HG02798 (cell line): ENCODE results near the gene KDSR.

Source experiments
- ATAC-seq: cut with Tn5 transposase; IDR thresholded peaks from one replicate; pipeline ENCODE4 v1.9.1; 2021; ENCODE audit warnings: mild to moderate bottlenecking; ENCODE audit not compliant: unreplicated experiment, poor library complexity

KDSR gene

DNA sequence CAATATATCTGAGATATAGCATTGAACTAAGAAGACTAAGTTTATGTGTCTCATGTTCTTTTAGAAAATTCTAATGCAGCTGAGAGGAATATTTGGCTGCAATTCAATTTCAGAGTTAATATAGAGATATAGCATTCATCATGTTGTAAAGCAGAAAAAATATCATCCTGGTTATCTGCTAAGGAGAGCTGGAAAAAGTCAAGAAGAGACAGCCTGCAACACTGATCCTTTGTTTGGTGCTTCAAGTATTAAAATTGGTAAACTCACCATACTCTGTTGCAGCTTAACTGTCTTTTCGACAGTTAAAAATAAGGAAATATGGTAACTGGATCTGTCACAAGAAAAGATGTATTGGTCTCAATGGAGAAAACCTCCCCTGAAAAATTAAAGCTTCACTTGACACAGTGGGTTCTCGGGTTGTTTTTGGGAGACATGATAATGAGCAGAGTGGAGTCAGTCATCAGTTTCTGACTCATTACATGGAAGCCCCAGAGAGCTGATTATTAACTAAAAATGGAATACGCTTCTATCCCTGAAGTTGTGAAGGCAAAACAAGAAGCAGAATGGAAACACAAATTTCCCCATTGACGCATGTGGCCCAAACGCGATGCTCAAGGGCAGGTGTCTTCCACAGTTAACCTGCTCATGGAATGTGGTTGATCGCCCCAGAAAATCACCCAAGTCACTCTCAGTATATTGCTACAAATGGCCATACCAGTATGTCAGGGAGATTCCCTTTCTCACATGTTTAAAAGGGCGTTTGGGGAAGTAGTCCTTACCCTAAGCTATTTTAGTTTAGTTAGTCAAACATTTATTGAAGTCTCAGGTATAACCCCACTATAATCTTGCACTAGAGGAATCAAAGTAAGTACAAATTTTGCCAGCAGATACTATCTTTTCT lies 55.6 kb downstream of the KDSR start:
- peak; percentile 64 for ATAC-seq

DNA sequence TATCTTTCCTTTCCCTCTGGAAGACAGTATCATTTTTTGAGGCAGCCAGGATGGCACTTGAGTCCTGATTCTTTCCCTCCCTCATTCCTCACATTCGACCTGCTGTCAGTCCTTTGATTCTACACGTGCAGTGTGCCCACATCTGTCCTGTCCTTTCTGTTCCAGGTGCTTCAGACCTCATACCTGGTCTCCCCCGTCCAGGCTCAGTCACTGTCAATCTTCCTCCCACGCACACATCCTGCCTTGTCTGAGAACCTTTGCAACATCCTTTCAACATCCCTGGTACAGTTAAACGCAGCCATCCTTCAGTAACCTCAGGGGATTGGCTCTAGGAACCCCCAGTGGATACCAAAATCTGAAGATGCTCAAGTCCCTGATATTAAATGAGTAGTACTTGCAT lies 57.6 kb downstream of the KDSR start:
- no peak for ATAC-seq

DNA sequence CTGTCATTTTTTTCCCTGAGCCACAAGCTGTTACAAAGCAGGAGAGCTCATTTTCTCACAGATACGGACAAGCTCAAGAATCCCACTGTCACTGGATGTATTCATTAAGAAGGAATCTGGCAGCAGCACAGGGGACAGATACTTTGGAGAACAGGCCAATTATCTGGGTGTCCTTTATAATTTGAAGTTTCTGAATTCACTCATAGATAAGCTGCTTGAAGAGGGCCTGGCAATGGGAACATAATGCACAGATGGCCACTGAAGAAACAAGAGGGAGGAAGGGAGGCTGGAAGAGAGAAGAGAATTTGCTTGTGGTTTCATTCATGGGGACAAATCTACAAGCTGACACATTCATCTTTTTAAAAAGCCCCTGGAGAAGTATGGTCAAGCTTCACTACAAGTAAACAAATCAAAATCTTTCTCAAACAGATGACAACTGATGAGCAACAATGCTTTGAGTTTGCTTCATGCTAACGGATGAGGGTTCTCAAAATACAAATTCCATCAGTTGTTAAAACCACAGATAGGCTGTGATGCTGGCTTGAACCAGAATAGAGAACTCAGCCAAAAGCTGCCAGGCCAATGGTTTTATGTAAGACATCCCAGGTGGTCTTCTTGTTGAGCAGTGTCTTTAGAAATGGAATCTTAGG lies 59.3 kb downstream of the KDSR start:
- no peak for ATAC-seq

DNA sequence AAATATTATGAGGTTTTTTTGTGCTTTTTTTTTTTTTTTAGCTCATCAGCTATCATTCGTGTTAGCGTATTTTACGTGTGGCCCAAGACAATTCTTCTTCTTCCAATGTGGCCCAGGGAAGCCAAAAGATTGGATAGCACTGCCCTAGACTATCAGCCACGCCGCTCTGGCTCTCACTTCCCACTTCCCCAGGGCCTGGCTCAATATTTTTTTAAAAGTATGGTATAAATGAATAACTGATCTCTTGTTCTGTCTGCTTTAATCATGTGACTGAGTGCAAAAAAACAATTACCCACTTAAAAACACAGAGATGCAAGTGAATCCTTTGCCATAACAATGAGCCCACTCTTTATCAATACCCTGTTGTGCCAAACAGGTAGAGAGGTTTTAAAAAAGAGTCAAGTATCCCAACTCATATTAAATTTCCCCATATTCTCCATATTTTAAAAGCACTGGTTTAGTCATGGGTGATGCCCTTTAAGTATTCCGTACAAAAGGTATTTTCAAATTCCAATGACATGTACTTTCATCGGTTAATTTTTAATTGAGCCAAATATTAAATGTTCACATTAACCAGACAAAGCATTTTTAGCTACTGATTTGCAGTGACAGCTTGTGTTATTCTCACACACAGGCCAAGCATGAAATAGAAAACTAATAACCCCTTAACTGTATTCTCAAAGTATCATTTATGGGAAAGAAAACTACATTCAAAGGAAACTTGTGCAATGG lies 60.0 kb downstream of the KDSR start:
- no peak for ATAC-seq

DNA sequence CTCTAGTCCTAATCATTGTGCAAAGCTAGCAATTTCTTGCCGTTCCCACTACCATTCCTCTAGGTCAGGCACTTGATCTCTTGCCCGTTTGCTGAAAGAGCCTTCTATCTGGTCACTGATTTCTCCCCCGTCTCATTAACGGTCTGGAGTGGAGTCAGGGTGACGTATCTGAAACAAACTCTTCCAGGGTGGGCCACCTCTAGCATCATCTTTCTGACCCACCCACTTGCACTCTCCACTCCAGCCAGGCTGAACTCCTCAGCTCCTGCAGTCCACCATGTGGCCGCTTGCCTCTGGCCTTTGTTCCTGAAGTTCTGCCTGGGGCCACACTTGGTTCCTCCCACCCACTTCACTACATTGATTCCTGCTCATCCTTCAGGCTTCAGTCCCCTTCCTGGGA lies 60.8 kb downstream of the KDSR start:
- no peak for ATAC-seq

DNA sequence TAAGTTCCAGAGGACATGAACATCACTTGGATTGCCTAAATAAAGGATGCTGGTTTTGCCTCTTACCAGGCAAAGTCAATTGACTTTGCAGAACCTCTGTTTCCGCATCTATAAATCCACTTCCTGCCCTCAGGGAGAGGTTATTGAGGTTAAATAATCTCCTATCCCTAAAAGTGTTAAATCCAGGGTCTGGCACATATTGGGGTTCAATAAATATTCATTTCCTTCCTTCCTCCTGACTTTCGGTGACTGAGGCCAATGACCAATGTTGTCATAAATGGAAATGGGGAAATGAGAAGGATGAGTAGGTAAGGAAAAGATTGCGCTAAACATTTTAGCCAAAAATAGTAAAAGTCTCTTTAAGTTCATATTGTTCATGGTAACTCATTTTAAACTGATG lies 63.5 kb downstream of the KDSR start:
- no peak for ATAC-seq

DNA sequence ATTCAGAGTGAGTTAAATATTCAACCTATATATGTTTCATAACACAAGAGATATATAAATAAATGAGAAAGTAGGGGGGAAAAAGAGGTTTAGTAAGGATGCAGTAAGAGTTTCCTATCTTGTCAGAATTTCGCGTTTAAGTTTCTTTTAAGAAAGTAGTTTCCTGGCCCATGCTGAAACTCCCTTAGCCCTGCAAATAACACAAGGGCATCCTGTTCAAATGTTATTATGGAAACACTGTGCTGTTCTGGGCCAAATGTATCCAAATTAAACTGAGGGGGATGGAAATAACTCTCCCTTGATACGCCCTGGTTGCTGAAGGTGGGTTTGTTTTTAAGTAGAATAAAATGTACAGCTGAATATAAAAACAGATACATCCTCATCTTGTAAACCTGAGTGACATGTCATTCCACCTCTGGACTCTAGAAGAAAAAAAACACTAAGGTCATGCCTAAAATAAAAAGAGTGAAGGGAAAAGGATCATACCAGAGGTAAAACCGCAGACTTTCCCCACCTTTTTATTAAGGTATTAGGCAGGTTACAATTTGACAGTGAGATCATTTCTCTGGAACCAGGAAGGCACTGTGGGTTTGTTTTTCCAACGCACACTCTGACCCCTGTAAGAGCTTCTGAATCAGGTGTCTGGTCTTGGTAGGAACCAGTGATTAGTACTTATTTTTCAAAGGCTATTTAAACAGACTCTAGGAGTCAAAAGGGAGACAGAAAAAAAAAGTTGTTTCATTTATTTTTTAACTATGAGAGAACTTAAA lies 64.2 kb downstream of the KDSR start:
- ATAC-seq, result no peak

DNA sequence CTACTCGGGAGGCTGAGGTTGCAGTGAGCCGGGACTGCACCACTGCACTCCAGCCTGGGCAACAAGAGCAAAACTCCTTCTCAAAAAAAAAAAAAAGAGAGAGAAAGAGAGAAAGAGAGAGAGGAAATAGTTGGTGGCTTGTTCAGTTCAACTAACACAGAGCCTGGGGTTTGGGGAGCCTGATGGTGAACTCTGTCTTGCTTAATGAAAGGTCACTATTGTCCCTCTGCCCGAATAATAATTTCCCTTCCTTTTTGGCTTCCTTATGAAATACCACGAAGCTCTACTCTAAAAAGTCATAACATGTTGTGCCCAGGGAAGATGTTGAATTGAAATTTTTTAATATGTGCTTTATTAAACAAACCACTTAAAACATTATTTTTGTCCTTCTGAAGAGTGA lies 64.8 kb downstream of the KDSR start:
- no peak for ATAC-seq

DNA sequence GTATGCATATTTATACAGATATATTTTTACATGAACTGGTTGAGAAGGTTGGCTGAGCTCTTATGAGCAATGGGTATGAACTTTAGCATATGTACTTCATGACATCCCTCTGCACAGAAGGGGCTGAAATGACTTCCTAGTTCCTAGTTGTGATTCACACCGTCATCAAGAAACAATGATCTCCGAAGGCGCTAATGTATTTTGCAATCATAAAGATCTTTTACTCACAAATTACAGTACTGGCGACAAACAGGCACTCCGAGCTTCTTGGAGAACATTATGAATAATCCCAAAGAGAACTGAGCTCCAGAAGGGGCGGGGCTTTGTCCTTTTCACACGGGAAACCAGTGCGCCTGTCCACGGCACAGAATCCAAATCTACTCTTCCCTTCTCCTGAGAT lies 65.6 kb downstream of the KDSR start:
- no peak for ATAC-seq

DNA sequence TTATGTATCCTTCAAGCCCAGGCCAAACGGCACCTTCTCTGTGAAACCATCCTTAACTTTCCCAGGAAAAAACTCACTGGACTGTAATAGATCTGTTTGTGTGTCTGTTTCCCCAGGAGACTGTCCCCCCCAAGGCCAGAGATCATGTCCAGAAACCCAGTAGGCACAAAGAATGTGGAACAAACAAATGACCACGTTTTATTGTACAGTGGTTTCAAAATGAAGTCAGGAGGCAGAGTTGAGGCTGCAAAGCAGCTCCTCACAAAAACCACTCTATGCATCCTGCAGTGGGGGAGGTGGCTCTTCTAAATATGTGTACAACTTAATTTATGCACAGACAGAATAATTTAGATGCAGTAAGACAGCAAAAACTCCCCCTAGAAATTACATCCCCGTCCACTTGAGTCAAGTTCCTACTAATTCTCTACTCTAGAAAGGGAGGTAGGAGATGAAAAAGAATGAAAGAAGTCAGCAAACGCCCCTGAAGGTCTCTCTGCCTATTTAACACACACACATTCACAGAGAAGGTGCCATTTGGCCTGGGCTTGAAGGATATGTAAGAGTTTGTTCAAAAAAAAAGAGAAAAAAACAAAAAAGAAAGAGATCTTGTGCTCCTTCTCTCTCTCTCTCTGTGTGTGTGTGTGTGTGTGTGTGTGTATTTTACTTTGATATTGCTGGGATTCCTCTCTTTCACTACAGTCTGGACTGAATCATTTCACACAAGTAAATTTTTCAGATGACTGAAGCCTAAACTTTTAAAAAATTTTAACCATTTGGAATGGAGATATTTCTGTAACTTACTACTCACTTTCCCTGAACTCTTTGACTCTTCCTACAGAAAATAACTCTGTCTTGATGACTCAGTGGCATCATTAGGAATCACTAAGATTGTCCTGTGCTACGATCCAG lies 66.9 kb downstream of the KDSR start:
- peak; percentile 66 for ATAC-seq

DNA sequence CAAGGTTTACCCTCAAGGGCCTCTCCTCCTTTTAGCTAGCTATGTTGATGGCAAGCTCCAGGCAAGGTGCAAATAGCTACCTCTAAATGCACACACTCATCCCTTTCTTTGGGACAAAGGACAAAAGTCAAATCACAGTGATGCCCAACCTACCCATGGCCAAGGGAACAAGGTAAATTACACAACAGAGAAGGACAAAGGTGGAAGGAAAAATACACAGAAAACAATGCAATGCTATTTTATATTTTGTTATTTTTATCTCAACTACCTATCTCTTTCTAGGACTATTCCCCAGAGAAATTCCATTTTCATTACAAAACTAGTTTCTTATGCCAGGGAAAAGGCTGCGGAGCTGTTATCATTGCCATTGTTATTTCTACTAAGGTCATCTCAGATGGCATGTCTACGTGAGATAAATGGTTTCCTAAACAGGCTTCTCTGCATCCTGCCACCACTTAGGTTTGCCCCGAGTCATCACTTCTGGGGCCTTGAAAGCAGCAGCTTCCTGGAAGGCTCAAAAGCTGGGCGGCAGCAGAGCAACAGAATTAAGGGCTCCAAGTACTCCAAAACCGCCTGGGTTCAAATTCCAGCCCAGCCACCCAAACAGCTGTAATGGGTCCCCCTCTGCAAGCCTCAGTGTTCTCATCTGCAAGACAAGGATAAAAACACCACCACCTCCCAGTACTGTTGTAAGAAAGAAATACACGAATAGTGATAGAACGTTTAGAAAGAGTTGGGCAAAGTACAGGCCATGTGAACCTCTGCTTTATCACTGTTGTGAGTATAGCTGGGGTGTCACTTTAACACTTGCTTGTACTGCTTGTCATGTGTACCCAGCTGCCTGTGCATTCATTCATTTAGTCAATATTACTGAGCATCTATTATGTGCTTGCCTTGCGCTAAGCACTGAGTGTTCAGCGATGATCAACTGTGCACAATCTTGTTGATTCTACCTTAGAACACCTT lies 68.3 kb downstream of the KDSR start:
- ATAC-seq, result no peak

DNA sequence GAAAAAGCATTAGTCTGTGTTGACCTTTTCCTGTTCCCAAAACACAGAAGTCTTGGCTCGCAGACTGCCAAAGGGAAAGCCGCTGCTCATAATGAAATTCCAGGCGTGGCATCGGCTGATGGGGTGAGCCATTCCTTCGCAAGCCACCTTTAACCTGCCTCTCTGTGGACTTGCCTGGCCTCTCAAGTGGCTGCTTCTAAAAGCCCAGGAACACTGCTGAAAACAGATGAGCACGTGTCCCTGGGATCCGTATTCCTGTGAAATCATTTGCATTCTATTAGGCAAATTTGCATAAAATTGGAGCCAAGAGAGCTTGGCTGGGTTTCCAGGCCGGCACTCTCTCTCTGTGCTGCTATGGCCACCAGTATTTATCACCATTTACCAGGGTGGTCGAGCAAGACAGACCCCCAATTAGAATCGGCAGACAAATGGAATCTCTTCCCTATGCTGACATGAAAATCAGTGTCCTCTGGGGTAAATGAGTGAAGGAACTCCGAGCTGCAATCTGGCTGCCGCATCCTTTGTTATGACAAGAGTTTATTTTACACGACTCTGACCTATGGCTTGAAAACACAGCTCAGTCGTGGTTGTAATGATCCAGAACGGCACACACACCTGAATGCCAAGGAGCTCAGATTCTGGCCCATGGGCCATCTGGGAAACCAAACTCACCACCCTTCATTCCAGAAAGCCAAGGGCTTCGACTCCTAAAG lies 69.2 kb downstream of the KDSR start:
- no peak for ATAC-seq

DNA sequence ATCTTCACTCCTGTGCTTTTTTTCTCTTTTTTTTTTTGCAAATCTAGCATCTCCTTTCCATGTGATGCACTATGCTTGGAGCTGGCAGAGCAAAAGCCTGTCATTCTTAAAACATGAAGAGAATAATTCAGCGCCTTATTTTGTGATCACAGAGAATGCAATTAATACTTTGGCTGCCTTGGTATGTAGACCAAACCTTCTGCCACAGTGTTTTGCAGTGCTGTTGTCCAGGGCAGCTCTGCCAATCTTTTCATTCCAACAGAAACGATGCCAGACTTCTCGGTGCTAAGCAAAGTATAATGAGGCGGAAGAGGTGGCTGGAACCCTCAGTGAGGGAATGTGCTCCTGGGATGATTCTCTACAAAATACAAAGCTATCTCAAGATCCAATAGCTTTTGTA lies 73.1 kb downstream of the KDSR start:
- no peak for ATAC-seq

DNA sequence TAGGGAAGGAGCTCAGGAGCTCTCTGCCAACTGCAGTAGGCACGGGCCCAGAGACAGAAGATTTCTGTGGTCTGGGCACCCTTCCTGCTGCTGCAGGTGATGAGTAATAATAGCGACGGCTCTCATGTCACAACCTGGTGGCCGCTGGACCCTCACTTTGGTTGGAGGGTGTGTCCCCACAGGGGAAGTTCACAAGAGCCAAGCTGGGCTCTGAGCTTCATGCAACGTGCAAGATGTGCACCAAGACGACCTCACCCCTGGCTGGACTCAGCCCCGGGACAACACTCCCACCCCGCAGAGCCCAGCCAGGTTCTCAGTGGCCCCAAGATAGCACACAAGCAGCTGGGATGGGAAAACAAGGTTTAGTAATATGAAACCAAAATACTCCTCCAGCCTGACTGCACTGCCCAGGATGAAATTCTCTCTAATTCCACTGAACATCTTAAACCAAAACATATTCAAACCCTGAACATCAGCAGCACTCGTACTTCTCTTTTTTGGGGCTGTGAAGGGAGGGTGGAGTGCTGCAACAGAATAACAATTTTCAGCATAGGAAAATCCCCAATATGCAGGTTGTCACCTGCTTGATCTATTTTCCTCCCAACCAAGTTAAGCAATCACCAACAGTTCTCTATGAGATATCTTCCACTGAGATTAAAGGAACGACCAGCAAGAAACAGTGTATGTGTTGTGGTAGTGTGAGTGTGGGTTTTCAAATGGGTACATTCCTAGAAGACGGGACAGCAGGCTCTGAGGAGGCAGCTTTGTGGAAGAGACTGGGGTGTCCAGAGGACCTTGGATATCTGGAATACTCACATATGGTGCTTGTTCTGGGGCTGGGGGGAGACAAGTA lies 73.9 kb downstream of the KDSR start:
- peak; percentile 61 for ATAC-seq

DNA sequence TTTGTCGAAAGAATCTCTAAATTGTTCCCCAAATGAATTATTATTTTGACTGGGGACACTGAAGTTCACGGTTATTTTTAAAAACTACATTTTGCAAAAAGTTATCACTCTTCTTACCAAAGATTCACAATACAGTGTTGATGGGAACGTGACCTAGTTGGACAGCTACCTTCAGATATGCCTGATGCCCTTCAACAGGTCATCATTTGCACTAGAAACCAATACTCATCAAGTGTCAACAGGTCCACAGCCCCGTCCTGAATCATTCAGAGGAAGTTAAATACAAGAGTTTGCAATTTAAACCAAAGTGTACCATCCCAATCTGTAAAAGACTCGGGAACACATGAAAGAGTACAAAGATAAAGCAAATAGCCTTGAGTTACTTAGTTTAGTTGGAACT lies 75.7 kb downstream of the KDSR start:
- no peak for ATAC-seq

DNA sequence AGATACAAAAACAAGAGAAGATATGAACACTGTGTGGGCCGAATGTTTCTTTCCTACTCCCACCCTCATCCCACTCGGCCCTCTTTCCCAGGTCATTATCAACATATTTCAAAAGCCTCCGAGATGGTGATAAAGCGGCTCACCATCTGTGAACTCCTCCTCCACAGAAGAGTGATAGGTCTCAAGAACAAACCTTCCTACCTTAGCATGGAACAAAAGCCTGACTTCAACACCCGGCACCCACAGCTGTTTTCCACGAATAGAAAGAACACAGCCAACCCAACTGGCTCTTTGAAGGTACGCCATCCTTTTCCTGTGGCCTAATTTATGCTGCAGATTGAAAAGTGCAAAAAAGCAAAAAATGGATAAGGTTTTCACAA lies 76.2 kb downstream of the KDSR start:
- no peak for ATAC-seq
